KMS-11 (cell line): ENCODE results near the gene ADSL.

Experiments used
- H2AFZ ChIP-seq: fragments of 200-600 bp; sonication (generic); 2 replicates; pipeline ENCODE4 v1.6.1; 2016; ENCODE audit warnings: antibody characterized with exemption, mixed run types, low read depth
- H3K27ac ChIP-seq: fragments of 200-600 bp; sonication (generic); 2 replicates; pipeline ENCODE4 v1.6.1; 2016; ENCODE audit warnings: mild to moderate bottlenecking, mixed run types
- H3K27me3 ChIP-seq: fragments of 200-600 bp; sonication (generic); 2 replicates; pipeline ENCODE4 v1.6.1; 2017; ENCODE audit warnings: mild to moderate bottlenecking, low read depth, mixed run types, moderate library complexity; ENCODE audit not compliant: insufficient read depth
- H3K36me3 ChIP-seq: fragments of 200-600 bp; sonication (generic); 2 replicates; pipeline ENCODE4 v1.6.1; 2017; ENCODE audit warnings: mild to moderate bottlenecking, mixed run types; ENCODE audit not compliant: insufficient read depth
- H3K4me1 ChIP-seq: fragments of 200-600 bp; sonication (generic); 2 replicates; pipeline ENCODE4 v1.6.1; 2016; ENCODE audit warnings: mild to moderate bottlenecking, low read depth, mixed run types; ENCODE audit not compliant: poor library complexity, severe bottlenecking
- H3K4me2 ChIP-seq: fragments of 200-600 bp; sonication (generic); 2 replicates; pipeline ENCODE4 v1.7.0; 2016; ENCODE audit warnings: mild to moderate bottlenecking, mixed run types
- H3K4me3 ChIP-seq: fragments of 200-600 bp; sonication (generic); IDR thresholded peaks from 2 replicates; pipeline ENCODE4 v1.6.1; 2017; ENCODE audit warnings: low read depth, low read length, mixed read lengths; ENCODE audit not compliant: insufficient read depth
- H3K79me2 ChIP-seq: fragments of 200-600 bp; sonication (generic); 2 replicates; pipeline ENCODE4 v1.6.1; 2016; ENCODE audit warnings: low read depth, mixed run types; ENCODE audit not compliant: insufficient read depth
- H3K9ac ChIP-seq: fragments of 200-600 bp; sonication (generic); 2 replicates; pipeline ENCODE4 v1.6.1; 2016; ENCODE audit warnings: mild to moderate bottlenecking, mixed run types
- H4K20me1 ChIP-seq: fragments of 200-600 bp; sonication (generic); 2 replicates; pipeline ENCODE4 v1.6.1; 2016; ENCODE audit warnings: mild to moderate bottlenecking, mixed run types; ENCODE audit not compliant: insufficient read depth
- TF ChIP-seq, protein P1 (sequence below): fragments of 200-600 bp; sonication (generic); conservative IDR thresholded peaks from 2 replicates; pipeline ENCODE4 v1.6.1; 2017; ENCODE audit warnings: low read depth, mild to moderate bottlenecking, antibody characterized with exemption, low read length, moderate library complexity, mixed read lengths

Gene ADSL

DNA sequence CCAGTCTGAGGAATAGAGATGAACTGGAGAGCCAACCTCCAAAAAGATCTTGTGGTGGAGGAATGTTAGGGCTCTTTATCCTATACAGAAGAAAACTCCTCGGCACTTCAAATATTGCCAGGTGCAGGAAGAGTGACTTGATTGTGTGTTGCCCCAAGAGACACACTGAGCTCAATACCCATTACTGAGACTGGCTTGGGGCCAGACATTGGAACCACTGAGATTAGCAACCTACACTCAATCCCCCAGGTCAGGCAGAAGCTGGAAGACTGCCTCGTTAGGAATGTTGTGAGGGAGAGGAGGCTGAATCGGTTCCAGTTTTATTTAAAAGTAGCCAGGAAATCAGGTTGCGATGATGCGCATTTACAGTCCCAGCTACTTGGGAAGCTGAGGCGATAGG lies 21.7 kb downstream of the ADSL start:
- no peaks in the 10 kb centered on the region for H4K20me1 ChIP-seq
- H3K27me3 ChIP-seq: no peaks in the 10 kb centered on the region
- TF ChIP-seq, protein P1, sequence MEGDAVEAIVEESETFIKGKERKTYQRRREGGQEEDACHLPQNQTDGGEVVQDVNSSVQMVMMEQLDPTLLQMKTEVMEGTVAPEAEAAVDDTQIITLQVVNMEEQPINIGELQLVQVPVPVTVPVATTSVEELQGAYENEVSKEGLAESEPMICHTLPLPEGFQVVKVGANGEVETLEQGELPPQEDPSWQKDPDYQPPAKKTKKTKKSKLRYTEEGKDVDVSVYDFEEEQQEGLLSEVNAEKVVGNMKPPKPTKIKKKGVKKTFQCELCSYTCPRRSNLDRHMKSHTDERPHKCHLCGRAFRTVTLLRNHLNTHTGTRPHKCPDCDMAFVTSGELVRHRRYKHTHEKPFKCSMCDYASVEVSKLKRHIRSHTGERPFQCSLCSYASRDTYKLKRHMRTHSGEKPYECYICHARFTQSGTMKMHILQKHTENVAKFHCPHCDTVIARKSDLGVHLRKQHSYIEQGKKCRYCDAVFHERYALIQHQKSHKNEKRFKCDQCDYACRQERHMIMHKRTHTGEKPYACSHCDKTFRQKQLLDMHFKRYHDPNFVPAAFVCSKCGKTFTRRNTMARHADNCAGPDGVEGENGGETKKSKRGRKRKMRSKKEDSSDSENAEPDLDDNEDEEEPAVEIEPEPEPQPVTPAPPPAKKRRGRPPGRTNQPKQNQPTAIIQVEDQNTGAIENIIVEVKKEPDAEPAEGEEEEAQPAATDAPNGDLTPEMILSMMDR: no peak
- H3K4me3 ChIP-seq: no peak overlapping the region
- H3K79me2 ChIP-seq: peaks cover 10% of the 10 kb centered on the region
- H3K4me1 ChIP-seq: peaks cover 27% of the 10 kb centered on the region
- H2AFZ ChIP-seq: no peak overlapping the region
- no peak overlapping the region for H3K9ac ChIP-seq
- H3K36me3 ChIP-seq: peaks cover 12% of the 10 kb centered on the region; the same call in 1 of the 2 replicates
- H3K27ac ChIP-seq: no peak overlapping the region
- H3K4me2 ChIP-seq: no peak overlapping the region

DNA sequence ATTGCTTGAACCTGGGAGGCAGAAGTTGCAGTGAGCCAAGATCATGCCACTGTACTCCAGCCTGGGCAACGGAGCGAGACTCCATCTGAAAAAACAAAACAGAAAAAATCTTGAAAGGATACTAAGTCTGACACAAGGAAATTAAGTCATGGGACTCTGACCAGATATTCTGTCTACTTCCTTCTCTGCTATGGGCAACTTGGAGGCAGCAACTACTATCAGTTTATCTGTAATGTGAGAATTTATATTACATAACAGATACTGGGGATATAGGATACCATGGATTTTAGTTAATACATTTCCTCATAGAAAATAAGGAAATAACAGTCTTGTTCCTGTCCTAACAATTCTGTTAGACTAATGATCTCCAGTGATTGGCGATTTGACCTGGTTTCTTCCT lies 22.5 kb downstream of the ADSL start:
- Histone ChIP-seq H3K36me3 (peaks cover 12% of the 10 kb centered on the region; the same call in 1 of the 2 replicates), H4K20me1 (no peaks in the 10 kb centered on the region), H3K27ac (no peak overlapping the region)

DNA sequence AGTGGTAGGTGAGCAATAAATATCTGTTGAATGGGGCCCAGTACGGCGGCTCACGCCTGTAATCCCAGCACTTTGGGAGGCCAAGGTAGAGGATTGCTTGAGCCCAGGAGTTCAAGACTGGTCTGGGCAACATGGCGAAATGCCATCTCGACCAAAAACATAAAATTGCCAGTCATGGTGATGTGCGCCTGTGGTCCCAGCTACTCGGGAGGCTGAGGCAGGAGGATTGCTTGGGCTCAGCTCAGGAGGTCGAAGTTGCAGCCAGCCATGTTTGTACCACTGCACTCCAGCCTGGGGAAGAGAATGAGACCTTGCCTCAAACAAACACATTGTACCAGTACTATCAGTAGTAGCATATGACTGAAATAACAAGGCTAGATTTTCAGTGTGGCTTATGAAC lies 28.3 kb downstream of the ADSL start:
- Histone ChIP-seq H3K4me2 (no peak overlapping the region), H3K4me1 (peaks cover 25% of the 10 kb centered on the region)

More for the DNA sequence above, 22.5 kb downstream of the ADSL start:
- H3K9ac ChIP-seq: no peak overlapping the region
- H2AFZ ChIP-seq: no peak overlapping the region
- no peaks in the 10 kb centered on the region for H3K27me3 ChIP-seq
- no peak overlapping the region for H3K4me2 ChIP-seq
- TF ChIP-seq, protein P1: no peak
- H3K4me1 ChIP-seq: peaks cover 28% of the 10 kb centered on the region
- H3K4me3 ChIP-seq: no peak overlapping the region
- H3K79me2 ChIP-seq: peaks cover 10% of the 10 kb centered on the region

DNA sequence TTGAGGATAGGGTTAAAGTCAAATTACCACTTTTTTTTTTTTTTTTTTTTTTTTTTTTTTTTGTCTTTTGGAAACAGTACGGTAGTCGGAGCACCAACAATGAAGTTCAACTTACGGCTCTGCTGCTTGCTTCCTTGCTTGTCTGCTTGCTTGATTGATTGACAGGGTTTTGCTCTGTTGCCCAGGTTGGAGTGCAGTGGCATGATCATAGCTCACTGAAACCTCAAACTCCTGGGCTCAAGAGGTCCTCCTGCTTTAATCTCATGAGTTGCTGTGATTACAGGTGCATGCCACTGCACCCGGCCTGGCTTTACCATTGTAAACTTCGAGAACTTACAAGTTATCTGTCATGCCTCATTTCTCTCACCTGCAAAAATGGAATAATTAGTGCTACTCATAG lies 29.8 kb downstream of the ADSL start:
- Histone ChIP-seq H3K9ac (no peak overlapping the region), H3K36me3 (no peaks in the 10 kb centered on the region), H2AFZ (no peak overlapping the region), H3K27ac (no peak overlapping the region), H3K4me3 (no peak overlapping the region), H3K4me1 (peaks cover 19% of the 10 kb centered on the region), H3K27me3 (no peaks in the 10 kb centered on the region), H3K4me2 (no peak overlapping the region), H3K79me2 (peaks cover 7% of the 10 kb centered on the region), H4K20me1 (no peaks in the 10 kb centered on the region)
- TF ChIP-seq, protein P1: no peak

More for the DNA sequence above, 28.3 kb downstream of the ADSL start:
- Histone ChIP-seq H3K36me3 (no peaks in the 10 kb centered on the region), H3K27ac (no peak overlapping the region), H3K9ac (no peak overlapping the region), H3K4me3 (no peak overlapping the region), H4K20me1 (no peaks in the 10 kb centered on the region), H3K79me2 (peaks cover 10% of the 10 kb centered on the region), H3K27me3 (no peaks in the 10 kb centered on the region), H2AFZ (no peak overlapping the region)
- TF ChIP-seq, protein P1: no peak
